ENCODE data around the gene NME4. TPM values are rescaled to one million over a fixed set of nuclear protein-coding genes. Genes with fewer than 3 reads are reported as not detected.

Gene NME4
- polyA plus RNA-seq, 3 donors = 26.7 to 31.4 (median 26.9) TPM

DNA sequence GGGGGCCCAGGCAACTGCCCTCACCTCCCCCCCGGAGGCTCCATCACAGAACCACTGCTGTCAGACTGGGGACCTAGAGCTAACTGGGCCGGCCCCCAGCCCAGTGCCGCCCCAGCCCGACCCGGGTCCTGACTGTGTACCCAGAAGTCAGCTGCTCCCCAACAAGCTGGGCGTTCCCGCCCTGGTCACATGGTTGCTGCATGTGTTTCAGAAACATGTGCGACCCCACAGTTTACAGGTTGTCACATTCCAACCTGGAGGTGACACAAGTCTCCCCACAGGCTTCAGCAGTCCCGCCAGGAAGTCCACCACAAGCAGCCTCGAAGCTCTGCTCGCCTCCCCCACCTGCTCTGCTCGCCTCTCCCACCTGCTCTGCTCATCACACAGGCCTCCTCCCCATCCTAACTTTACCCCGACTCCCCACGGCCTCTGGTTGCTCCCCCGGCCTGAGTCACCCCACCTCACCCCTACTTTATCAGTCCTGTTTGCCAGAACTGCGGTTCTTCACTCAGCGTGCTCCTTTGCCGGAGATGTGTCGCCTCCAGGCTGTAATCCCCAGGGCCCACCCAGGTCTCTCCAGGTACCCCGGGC lies 27.6 kb upstream of the NME4 start:
- no peak overlapping the region for H3K27ac Mint-ChIP-seq
- Histone ChIP-seq H3K9ac (ENCODE audit: insufficient read depth, low read length, poor library complexity, severe bottlenecking) (no peak overlapping the region), H3K79me2 (ENCODE audit: insufficient read depth, low read length) (peaks cover 3% of the 10 kb centered on the region), H4K20me1 (ENCODE audit: insufficient read depth, low read length) (no peaks in the 10 kb centered on the region), H3K4me3 (replicated peaks in 1 of 3; ENCODE audit: low read depth in 2 of 3, low read length in 3 of 3) (peak overlapping the region in 1 of 3 experiments; percentile 71), H3K27me3 (ENCODE audit: control insufficient read depth in 2 of 2, insufficient read depth in 2 of 2, low read length in 2 of 2) (no peaks in the 10 kb centered on the region), H3K4me2 (replicated peaks; ENCODE audit: extremely low read depth, low read length, poor library complexity, severe bottlenecking) (peak overlapping the region; percentile 79), H3K4me1 (ENCODE audit: control insufficient read depth in 1 of 2, insufficient read depth in 2 of 2, low read length in 2 of 2) (peaks cover 17 to 20% of the 10 kb centered on the region in 2 donors), H2AFZ (ENCODE audit: insufficient read depth, low read depth, low read length, poor library complexity, severe bottlenecking) (no peak overlapping the region), H3K27ac (ENCODE audit: low read depth in 1 of 2, low read length in 2 of 2) (no peak overlapping the region), H3K36me3 (replicated peaks in 1 of 2; ENCODE audit: control insufficient read depth in 1 of 2, insufficient read depth in 2 of 2, low read length in 2 of 2) (peaks cover 45 to 61% of the 10 kb centered on the region in 2 donors), H3K9me3 (replicated peaks in 1 of 2; ENCODE audit: control insufficient read depth in 1 of 2, insufficient read depth in 1 of 2, low read length in 2 of 2) (no peaks in the 10 kb centered on the region)
- peaks cover 4 to 8% (median 5%) of the 10 kb centered on the region in 3 donors for H3K27me3 Mint-ChIP-seq (ENCODE audit: low read depth in 3 of 3)
- H3K4me1 Mint-ChIP-seq = peaks cover 19% of the 10 kb centered on the region
- H3K36me3 Mint-ChIP-seq = peaks cover 37 to 61% of the 10 kb centered on the region in 2 donors
- intact Hi-C loops (cut with micrococcal nuclease) = no loop called here
- no peaks in the 10 kb centered on the region for H3K9me3 Mint-ChIP-seq
- TF ChIP-seq CTCF (IDR thresholded peaks at IDR 0.05) = no peak
- no peak for DNase-seq
- WGBS (ENCODE audit: insufficient coverage) = 91% methylated on average over 19 of the region's 20 CpGs
- peak overlapping the region; percentile 71 to 81 for H3K4me3 Mint-ChIP-seq

DNA sequence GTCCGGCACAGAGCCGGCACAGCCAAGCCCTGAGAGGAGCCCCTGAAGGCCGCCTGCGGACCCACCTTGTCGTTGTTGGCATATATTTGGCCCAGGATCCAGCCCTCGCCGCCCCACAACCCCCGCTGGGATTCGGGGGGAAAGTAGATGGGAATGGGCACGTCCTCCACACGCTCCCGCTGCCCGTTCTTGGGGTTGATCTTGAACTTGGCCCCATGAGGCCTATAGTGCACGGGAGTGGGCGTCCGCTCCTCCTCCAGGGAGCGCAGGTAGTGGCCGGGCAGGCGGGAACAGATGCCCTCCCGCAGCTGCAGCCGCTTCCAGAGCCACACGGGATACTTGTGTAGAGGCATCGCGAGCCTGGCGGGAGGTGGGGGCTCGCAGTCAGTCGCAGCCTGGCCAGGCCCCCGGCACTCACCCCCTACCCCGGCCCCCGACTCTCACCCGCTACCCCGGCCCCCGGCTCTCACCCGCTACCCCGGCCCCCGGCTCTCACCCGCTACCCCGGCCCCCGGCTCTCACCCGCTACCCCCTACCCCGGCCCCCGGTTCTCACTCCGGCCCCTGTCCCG lies 27.0 kb upstream of the NME4 start:
- peaks cover 18% of the 10 kb centered on the region for H3K4me1 Mint-ChIP-seq
- peaks cover 0 to 8% (median 4%) of the 10 kb centered on the region in 3 donors for H3K27me3 Mint-ChIP-seq (ENCODE audit: low read depth in 3 of 3)
- Histone ChIP-seq H2AFZ (ENCODE audit: insufficient read depth, low read depth, low read length, poor library complexity, severe bottlenecking) (peak overlapping the region; percentile 65), H3K4me2 (replicated peaks; ENCODE audit: extremely low read depth, low read length, poor library complexity, severe bottlenecking) (peak overlapping the region; percentile 79), H3K9me3 (replicated peaks in 1 of 2; ENCODE audit: control insufficient read depth in 1 of 2, insufficient read depth in 1 of 2, low read length in 2 of 2) (no peaks in the 10 kb centered on the region), H4K20me1 (ENCODE audit: insufficient read depth, low read length) (no peaks in the 10 kb centered on the region), H3K36me3 (replicated peaks in 1 of 2; ENCODE audit: control insufficient read depth in 1 of 2, insufficient read depth in 2 of 2, low read length in 2 of 2) (peaks cover 51 to 67% of the 10 kb centered on the region in 2 donors), H3K79me2 (ENCODE audit: insufficient read depth, low read length) (peaks cover 3% of the 10 kb centered on the region), H3K9ac (ENCODE audit: insufficient read depth, low read length, poor library complexity, severe bottlenecking) (peak overlapping the region; percentile 27), H3K27me3 (ENCODE audit: control insufficient read depth in 2 of 2, insufficient read depth in 2 of 2, low read length in 2 of 2) (no peaks in the 10 kb centered on the region), H3K27ac (ENCODE audit: low read depth in 1 of 2, low read length in 2 of 2) (no peak overlapping the region), H3K4me1 (ENCODE audit: control insufficient read depth in 1 of 2, insufficient read depth in 2 of 2, low read length in 2 of 2) (peaks cover 17 to 20% of the 10 kb centered on the region in 2 donors), H3K4me3 (replicated peaks in 1 of 3; ENCODE audit: low read depth in 2 of 3, low read length in 3 of 3) (peak overlapping the region in 2 of 3 experiments; percentile 14 to 71)
- no peak for TF ChIP-seq CTCF (IDR thresholded peaks at IDR 0.05)
- no peak for DNase-seq
- intact Hi-C loops (cut with micrococcal nuclease) = no loop called here
- WGBS (ENCODE audit: insufficient coverage) = 68% methylated on average over 14 of the region's 44 CpGs
- peak overlapping the region in 1 of 7 donors; percentile 73 for H3K27ac Mint-ChIP-seq
- H3K4me3 Mint-ChIP-seq = peak overlapping the region; percentile 71 to 81
- H3K9me3 Mint-ChIP-seq = no peaks in the 10 kb centered on the region
- H3K36me3 Mint-ChIP-seq = peaks cover 37 to 66% of the 10 kb centered on the region in 2 donors

All from CD14-positive monocyte (primary cell).